DND-41 (cell line): ENCODE results near the gene GPAT3.
A peak's percentile ranks its signal among the peaks of the same experiment; 100 is the strongest.

ENCODE experiments used
- ATAC-seq: fragments of 200-7000 bp; cut with Tn5 transposase; 3 replicates; pipeline ENCODE4 v1.9.1; 2021; ENCODE audit warnings: low read depth; ENCODE audit not compliant: insufficient read depth
- DNase-seq: peaks from one replicate; pipeline ENCODE4 v3.0.0-alpha.2; 2020
- H2AFZ ChIP-seq: 2 replicates; pipeline ENCODE4 v1.6.0; 2012; ENCODE audit warnings: low read depth, low read length
- H3K27ac ChIP-seq: 2 replicates; pipeline ENCODE4 v1.5.1; 2012; ENCODE audit warnings: low read length, inconsistent platforms
- H3K27me3 ChIP-seq: fragments of 200-600 bp; sonication (generic); 2 replicates; pipeline ENCODE4 v1.6.0; 2012; ENCODE audit warnings: low read length, mild to moderate bottlenecking, inconsistent platforms; ENCODE audit not compliant: insufficient read depth, poor library complexity
- H3K36me3 ChIP-seq: 2 replicates; pipeline ENCODE4 v1.5.1; 2012; ENCODE audit warnings: low read length, inconsistent platforms; ENCODE audit not compliant: insufficient read depth
- H3K4me1 ChIP-seq: 2 replicates; pipeline ENCODE4 v1.5.1; 2012; ENCODE audit warnings: mild to moderate bottlenecking, low read length; ENCODE audit not compliant: insufficient read depth
- H3K4me2 ChIP-seq: 2 replicates; pipeline ENCODE4 v1.6.0; 2012; ENCODE audit warnings: mild to moderate bottlenecking, moderate library complexity, low read length, inconsistent platforms; ENCODE audit not compliant: insufficient read depth
- H3K4me3 ChIP-seq, 2 experiments: fragments of 200-600 bp in 1 of 2; shearing (Covaris generic) in 1 of 2; 2 replicates each; pipeline ENCODE4 v1.5.1; 2012 to 2016; ENCODE audit warnings: inconsistent platforms in 2 of 2, low read length in 2 of 2, mild to moderate bottlenecking in 2 of 2, low read depth in 1 of 2, moderate library complexity in 1 of 2
- H3K79me2 ChIP-seq: 2 replicates; pipeline ENCODE4 v1.6.0; 2012; ENCODE audit warnings: low read length, inconsistent platforms; ENCODE audit not compliant: insufficient read depth
- H3K9ac ChIP-seq: 2 replicates; pipeline ENCODE4 v1.6.0; 2012; ENCODE audit warnings: low read depth, mild to moderate bottlenecking, inconsistent platforms, low read length, moderate library complexity
- H3K9me3 ChIP-seq: 2 replicates; pipeline ENCODE4 v1.5.1; 2012; ENCODE audit warnings: low read length, moderate library complexity, mild to moderate bottlenecking, inconsistent platforms; ENCODE audit not compliant: insufficient read depth, severe bottlenecking
- H4K20me1 ChIP-seq: 2 replicates; pipeline ENCODE4 v1.6.0; 2012; ENCODE audit warnings: low read length; ENCODE audit not compliant: insufficient read depth
- EZH2 ChIP-seq: IDR thresholded peaks from 3 replicates; pipeline ENCODE4 v1.6.1; 2012; ENCODE audit warnings: borderline replicate concordance, low read depth, mild to moderate bottlenecking, moderate library complexity, low read length, inconsistent platforms; ENCODE audit not compliant: severe bottlenecking
- TF ChIP-seq, protein P1 (sequence below): IDR thresholded peaks from 2 replicates; pipeline ENCODE4 v1.5.1; 2012; ENCODE audit warnings: borderline replicate concordance, low read length, moderate library complexity, mild to moderate bottlenecking; ENCODE audit not compliant: poor library complexity, severe bottlenecking; ENCODE audit errors: extremely low read depth

The GPAT3 gene

DNA sequence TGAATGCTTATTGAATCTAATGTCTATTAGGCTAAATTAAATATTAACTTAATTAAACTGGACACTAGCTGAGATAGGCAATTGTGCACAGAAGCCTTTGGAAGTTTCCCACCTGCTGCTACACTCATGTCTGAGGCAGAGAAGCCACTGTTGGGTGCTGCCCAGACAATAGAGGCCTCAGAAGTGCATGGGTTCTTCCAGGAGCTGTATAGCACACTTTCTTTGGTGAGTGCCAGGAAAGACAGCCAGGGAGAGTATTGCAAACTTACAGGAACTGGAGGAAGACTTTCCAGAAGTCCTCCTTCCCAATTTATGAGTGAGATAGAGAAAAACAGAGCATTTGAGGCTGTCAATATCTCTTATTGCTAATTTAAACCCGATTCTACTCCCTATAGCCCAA is 89.9 kb downstream of the GPAT3 start:
- peaks cover 20% of the 10 kb centered on the region for H3K27me3 ChIP-seq
- no peak overlapping the region for H2AFZ ChIP-seq
- ATAC-seq (no peak), DNase-seq (no peak)
- no peak overlapping the region for H3K4me3 ChIP-seq
- H3K4me1 ChIP-seq: no peaks in the 10 kb centered on the region
- peaks cover 18% of the 10 kb centered on the region for H3K9me3 ChIP-seq
- TF ChIP-seq, protein P1, sequence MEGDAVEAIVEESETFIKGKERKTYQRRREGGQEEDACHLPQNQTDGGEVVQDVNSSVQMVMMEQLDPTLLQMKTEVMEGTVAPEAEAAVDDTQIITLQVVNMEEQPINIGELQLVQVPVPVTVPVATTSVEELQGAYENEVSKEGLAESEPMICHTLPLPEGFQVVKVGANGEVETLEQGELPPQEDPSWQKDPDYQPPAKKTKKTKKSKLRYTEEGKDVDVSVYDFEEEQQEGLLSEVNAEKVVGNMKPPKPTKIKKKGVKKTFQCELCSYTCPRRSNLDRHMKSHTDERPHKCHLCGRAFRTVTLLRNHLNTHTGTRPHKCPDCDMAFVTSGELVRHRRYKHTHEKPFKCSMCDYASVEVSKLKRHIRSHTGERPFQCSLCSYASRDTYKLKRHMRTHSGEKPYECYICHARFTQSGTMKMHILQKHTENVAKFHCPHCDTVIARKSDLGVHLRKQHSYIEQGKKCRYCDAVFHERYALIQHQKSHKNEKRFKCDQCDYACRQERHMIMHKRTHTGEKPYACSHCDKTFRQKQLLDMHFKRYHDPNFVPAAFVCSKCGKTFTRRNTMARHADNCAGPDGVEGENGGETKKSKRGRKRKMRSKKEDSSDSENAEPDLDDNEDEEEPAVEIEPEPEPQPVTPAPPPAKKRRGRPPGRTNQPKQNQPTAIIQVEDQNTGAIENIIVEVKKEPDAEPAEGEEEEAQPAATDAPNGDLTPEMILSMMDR: no peak
- TF ChIP-seq EZH2: no peak
- no peaks in the 10 kb centered on the region for H4K20me1 ChIP-seq
- H3K4me2 ChIP-seq: no peak overlapping the region
- no peaks in the 10 kb centered on the region for H3K79me2 ChIP-seq
- H3K9ac ChIP-seq: no peak overlapping the region
- H3K27ac ChIP-seq: no peak overlapping the region
- no peaks in the 10 kb centered on the region for H3K36me3 ChIP-seq

GRCh38 chr4:83626245-83626836 is 90.4 kb downstream of the GPAT3 start:
- DNase-seq (no peak), ATAC-seq (no peak)
- Histone ChIP-seq H4K20me1 (no peaks in the 10 kb centered on the region), H3K4me3 (no peak overlapping the region), H3K4me2 (no peak overlapping the region), H3K27ac (no peak overlapping the region), H2AFZ (no peak overlapping the region), H3K4me1 (no peaks in the 10 kb centered on the region), H3K27me3 (peaks cover 20% of the 10 kb centered on the region), H3K36me3 (no peaks in the 10 kb centered on the region), H3K9me3 (peaks cover 16% of the 10 kb centered on the region), H3K9ac (no peak overlapping the region), H3K79me2 (no peaks in the 10 kb centered on the region)
- TF ChIP-seq, protein P1: no peak
- no peak for TF ChIP-seq EZH2

DNA sequence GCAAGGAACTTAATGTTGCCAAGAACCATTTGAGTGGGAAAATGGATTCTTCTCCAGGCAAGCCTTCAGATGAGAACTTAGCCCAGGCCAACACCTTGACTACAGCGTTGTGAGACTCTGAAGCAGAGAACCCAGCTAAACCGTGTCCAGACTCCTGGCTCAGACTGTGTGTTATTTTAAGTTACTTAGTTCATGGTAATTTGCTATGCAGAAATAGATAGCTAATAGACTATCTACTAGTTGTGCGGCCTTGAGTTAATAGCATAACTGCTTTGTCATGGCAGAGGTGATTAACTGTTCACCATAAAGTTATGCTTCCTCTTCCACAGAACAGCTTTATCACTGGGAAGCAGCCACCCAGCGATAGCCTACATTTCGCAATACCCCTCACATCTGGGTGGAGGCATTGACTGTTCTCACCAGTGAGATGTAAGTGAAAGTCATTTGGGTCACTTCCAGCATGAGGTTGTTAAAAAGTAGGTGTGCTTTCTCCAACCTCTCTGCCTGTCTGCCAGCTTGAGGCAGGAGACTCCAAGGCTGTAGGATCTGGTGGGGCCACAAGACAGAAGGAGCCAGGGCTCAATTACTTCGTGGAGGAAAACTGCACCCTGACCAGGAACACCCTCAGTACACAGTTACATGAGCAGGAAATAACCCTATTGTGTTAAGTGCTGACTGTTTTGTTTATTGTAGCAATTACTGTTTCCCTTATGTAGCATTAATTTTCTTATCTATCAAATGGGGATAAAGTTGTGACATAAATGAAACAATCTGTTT is 94.2 kb downstream of the GPAT3 start:
- Histone ChIP-seq H3K4me3 (no peak overlapping the region), H3K27me3 (peaks cover 24% of the 10 kb centered on the region), H3K4me1 (no peaks in the 10 kb centered on the region), H2AFZ (no peak overlapping the region), H3K4me2 (no peak overlapping the region), H3K9ac (no peak overlapping the region), H3K9me3 (no peaks in the 10 kb centered on the region), H3K27ac (no peak overlapping the region), H3K36me3 (no peaks in the 10 kb centered on the region), H4K20me1 (no peaks in the 10 kb centered on the region), H3K79me2 (no peaks in the 10 kb centered on the region)
- DNase-seq (peak; percentile 11), ATAC-seq (peak; percentile 52; the same call in 1 of the 3 replicates)
- TF ChIP-seq, protein P1: no peak
- no peak for TF ChIP-seq EZH2
